K562 (cell line): ENCODE measurements around the gene MAP2. TPM values are rescaled to one million over a fixed set of nuclear protein-coding genes. Genes with fewer than 3 reads are reported as not detected.

Experiments
- ATAC-seq: fragments of 200-7000 bp; cut with Tn5 transposase; 3 replicates; pipeline ENCODE4 v1.9.1; 2020; ENCODE audit warnings: moderate library complexity
- BruUV-seq: library from RNA; stranded (reverse); fragments of 400-500 nt; replicated peaks from 2 replicates; lab custom pipeline; 2021; lab: Mats Ljungman, UMichigan
- CTCF ChIA-PET: fragments of 300-600 bp; formaldehyde crosslinking; extraction: SDS; loops from one replicate; lab custom pipeline; 2021; ENCODE audit warnings: low intra/inter-chr PET ratio; lab: Yijun Ruan, JAX
- POLR2A ChIA-PET: fragments of 300-600, 350-650 bp; sonication (Branson Sonifier 250); formaldehyde crosslinking; extraction: SDS; loops from one replicate; lab custom pipeline; 2021; ENCODE audit warnings: antibody characterized with exemption, inconsistent platforms; lab: Yijun Ruan, JAX
- DNase-seq, 4 experiments: peaks; one replicate each; pipeline versions ENCODE4 v3.0.0 to v3.0.0-alpha.2; 2011 to 2018; ENCODE audit warnings: low spot score in 3 of 4, mixed read lengths in 3 of 4; ENCODE audit errors: extremely low read depth in 1 of 4
- FAIRE-seq: peaks from 2 replicates; lab custom pipeline; 2011; peaks lifted over from hg19 to GRCh38; lab: Jason Lieb, UNC
- H2AFZ ChIP-seq: 2 replicates; pipeline ENCODE4 v1.6.0; 2011; ENCODE audit warnings: low read depth, low read length, control low read depth, inconsistent platforms
- H3K27ac ChIP-seq: fragments of 200-600 bp; 3 replicates; pipeline ENCODE4 v1.8.0; 2011; ENCODE audit warnings: low read depth, mild to moderate bottlenecking, control low read depth, inconsistent platforms, low read length, moderate library complexity, mixed read lengths; ENCODE audit errors: extremely low read depth
- H3K27me3 ChIP-seq, 2 experiments: fragments of 300-600 bp in 1 of 2; 2 replicates in 1 of 2; 3 replicates in 1 of 2; pipeline versions ENCODE4 v1.6.0 to v1.8.0; 2011; ENCODE audit warnings: inconsistent platforms in 2 of 2, low read length in 2 of 2, mild to moderate bottlenecking in 1 of 2, mixed read lengths in 1 of 2, moderate library complexity in 1 of 2; ENCODE audit not compliant: control insufficient read depth in 2 of 2, insufficient read depth in 2 of 2
- H3K36me3 ChIP-seq: fragments of 300-600 bp; 3 replicates; pipeline ENCODE4 v1.8.0; 2011; ENCODE audit warnings: mild to moderate bottlenecking, low read length, inconsistent platforms; ENCODE audit not compliant: control insufficient read depth, insufficient read depth
- H3K4me1 ChIP-seq, 2 experiments: fragments of 200-600 bp in 1 of 2; replicated peaks in 1 of 2; 2 replicates in 1 of 2; 3 replicates in 1 of 2; pipeline versions ENCODE4 v1.5.1 to v1.8.0; 2011; ENCODE audit warnings: inconsistent platforms in 2 of 2, low read length in 2 of 2, mild to moderate bottlenecking in 1 of 2, mixed read lengths in 1 of 2, moderate library complexity in 1 of 2; ENCODE audit not compliant: control insufficient read depth in 2 of 2, insufficient read depth in 2 of 2
- H3K4me2 ChIP-seq: 2 replicates; pipeline ENCODE4 v1.6.1; 2011; ENCODE audit warnings: low read length, control low read depth, inconsistent platforms, mixed read lengths; ENCODE audit not compliant: insufficient read depth
- H3K4me3 ChIP-seq: fragments of 200-600 bp; sonication (generic), shearing (Covaris generic); 2 replicates; pipeline ENCODE4 v1.5.1; 2016; ENCODE audit warnings: control low read depth, inconsistent platforms
- H3K79me2 ChIP-seq: fragments of 200-600 bp; 3 replicates; pipeline ENCODE4 v1.8.0; 2011; ENCODE audit warnings: low read length, inconsistent platforms; ENCODE audit not compliant: control insufficient read depth, insufficient read depth
- H3K9ac ChIP-seq, 2 experiments: 2 replicates each; pipeline versions ENCODE4 v1.6.0 to v1.6.1; 2011; ENCODE audit warnings: low read depth in 2 of 2, low read length in 2 of 2, control low read depth in 1 of 2, inconsistent platforms in 1 of 2, mild to moderate bottlenecking in 1 of 2, mixed read lengths in 1 of 2; ENCODE audit not compliant: insufficient read depth in 1 of 2
- H3K9me1 ChIP-seq: one replicate; pipeline ENCODE4 v1.6.0; 2011; ENCODE audit warnings: inconsistent platforms, mild to moderate bottlenecking, low read length, moderate library complexity; ENCODE audit not compliant: control insufficient read depth, insufficient read depth
- H3K9me3 ChIP-seq: replicated peaks from 2 replicates; pipeline ENCODE4 v1.5.1; 2011; ENCODE audit warnings: low read depth, low read length, inconsistent platforms; ENCODE audit not compliant: control insufficient read depth, insufficient read depth
- H4K20me1 ChIP-seq: replicated peaks from 2 replicates; pipeline ENCODE4 v1.6.1; 2011; ENCODE audit warnings: low read length, inconsistent platforms, mixed read lengths; ENCODE audit not compliant: control insufficient read depth, insufficient read depth
- ARID3B ChIP-seq: fragments of 250-450 bp; sonication (Bioruptor Pico); IDR thresholded peaks from 2 replicates; pipeline ENCODE4 v1.4.0; 2020; ENCODE audit warnings: borderline replicate concordance
- CCNT2 ChIP-seq: IDR thresholded peaks from 2 replicates; pipeline ENCODE4 v1.6.1; 2011; ENCODE audit warnings: borderline replicate concordance, low read depth, mild to moderate bottlenecking, moderate library complexity, mixed read lengths, low read length; ENCODE audit not compliant: insufficient read length; ENCODE audit errors: extremely low read depth
- E2F6 ChIP-seq, 2 experiments: IDR thresholded peaks; 2 replicates each; pipeline ENCODE4 v1.6.1; 2011; ENCODE audit warnings: borderline replicate concordance in 1 of 2, control low read depth in 1 of 2, low read depth in 1 of 2, low read length in 1 of 2, mild to moderate bottlenecking in 1 of 2, mixed read lengths in 1 of 2, moderate library complexity in 1 of 2; ENCODE audit not compliant: insufficient read depth in 1 of 2, insufficient read length in 1 of 2, poor library complexity in 1 of 2, severe bottlenecking in 1 of 2; ENCODE audit errors: extremely low read depth in 1 of 2
- ETV1 ChIP-seq: fragments of 450-650 bp; conservative IDR thresholded peaks from 2 replicates; pipeline ENCODE4 v1.6.1; 2016; ENCODE audit warnings: missing genetic modification characterization, control low read depth, low read depth, missing compliant biosample characterization
- GATAD2B ChIP-seq: fragments of 450-650 bp; IDR thresholded peaks from 2 replicates; pipeline ENCODE4 v1.6.1; 2017; ENCODE audit warnings: mild to moderate bottlenecking, borderline replicate concordance
- NR2F6 ChIP-seq: fragments of 450-650 bp; formaldehyde crosslinking; IDR thresholded peaks from 2 replicates; pipeline ENCODE4 v1.4.0; 2020; ENCODE audit warnings: mild to moderate bottlenecking
- PHB ChIP-seq: fragments of 250-450 bp; sonication (Bioruptor Pico); IDR thresholded peaks from 2 replicates; pipeline ENCODE4 v1.5.0; 2021
- RNF2 ChIP-seq: sonication (generic); IDR thresholded peaks from 2 replicates; pipeline ENCODE4 v1.6.1; 2016
- SIX5 ChIP-seq, 2 experiments: IDR thresholded peaks; 2 replicates each; pipeline ENCODE4 v1.6.1; 2011; ENCODE audit warnings: low read length in 2 of 2, borderline replicate concordance in 1 of 2, low read depth in 1 of 2, mild to moderate bottlenecking in 1 of 2, moderate library complexity in 1 of 2; ENCODE audit not compliant: insufficient read depth in 1 of 2
- SRSF7 ChIP-seq: fragments of 200-400 bp; formaldehyde crosslinking; optimal IDR thresholded peaks from 2 replicates; pipeline ENCODE3; 2017; ENCODE audit warnings: mild to moderate bottlenecking, low read depth, low read length
- ZNF41 ChIP-seq: fragments of 250-450 bp; sonication (Bioruptor Pico); conservative IDR thresholded peaks from 2 replicates; pipeline ENCODE4 v1.4.0; 2020; ENCODE audit warnings: mild to moderate bottlenecking
- ZNF589 ChIP-seq: fragments of 200-800 bp; sonication (Bioruptor generic); IDR thresholded peaks from 2 replicates; pipeline ENCODE4 v1.6.1; 2016; ENCODE audit warnings: low read depth, missing genetic modification characterization, missing compliant biosample characterization
- ZNF699 ChIP-seq: fragments of 250-450 bp; sonication (Bioruptor Pico); IDR thresholded peaks from 2 replicates; pipeline ENCODE4 v1.8.0; 2021; ENCODE audit warnings: mild to moderate bottlenecking, moderate library complexity; ENCODE audit not compliant: insufficient replicate concordance
- ZNF830 ChIP-seq: fragments of 250-450 bp; sonication (Bioruptor Pico); IDR thresholded peaks from 2 replicates; pipeline ENCODE4 v1.5.0; 2021; ENCODE audit warnings: mild to moderate bottlenecking
- WGBS: fragments of 100-300 bp; shearing (Covaris generic); methylation state at CpG from one replicate; pipeline ENCODE4 v1.1.6; 2016; ENCODE audit warnings: low coverage, mixed read lengths; ENCODE audit not compliant: insufficient coverage; ENCODE audit errors: missing lambda C conversion rate; 5-methylcytosine and 5-hydroxymethylcytosine counted together
- in situ Hi-C: fragments of 300-500 bp; cut with MboI; formaldehyde crosslinking; loops from 4 replicates; pipeline ENCODE4 v1.15.0; 2018; ENCODE audit warnings: inconsistent platforms, mixed read lengths
- intact Hi-C: fragments of 100-400 bp; cut with micrococcal nuclease; formaldehyde crosslinking; loops from 2 replicates; pipeline ENCODE4 v1.14.2; 2022
- polyA plus RNA-seq, 8 experiments: library from polyadenylated mRNA; depleted of rRNA in 4 of 8; stranded (reverse) in 5 of 8; unstranded in 3 of 8; fragments of >200 nt; fragmentation: Nextera tagmentation in 2 of 8; fragmentation: Illumina TruSeq in 1 of 8; extraction: Ambion mirVana in 2 of 8; extraction: Trizol in 1 of 8; gene quantifications; 2 replicates each; pipeline versions ENCODE4 v1.2.1 to v1.2.3, GENCODE V29; 2011 to 2014; ENCODE audit warnings: inconsistent platforms in 1 of 8, missing spikeins in 1 of 8
- total RNA-seq, 7 experiments: library from RNA; depleted of rRNA in 6 of 7; stranded (reverse); fragments of >200 nt in 6 of 7; fragmentation: Illumina TruSeq in 2 of 7; extraction: Trizol in 2 of 7; gene quantifications; 2 replicates each; pipeline versions ENCODE4 v1.2.1 to v1.2.3, GENCODE V29; 2011 to 2021; ENCODE audit warnings: low replicate concordance in 1 of 7

The MAP2 gene
- total and polyA plus RNA-seq, 9 of the 15 experiments (the other 6 are each of a cell fraction or from before 2014, with no cell fraction given): 0.13 TPM; not detected in 8

GRCh38 chr2:209753020-209753419 is 329.2 kb downstream of the MAP2 start:
- no peak for FAIRE-seq
- BruUV-seq: no TSS peak
- no peaks in the 10 kb centered on the region for H3K27me3 ChIP-seq
- TF ChIP-seq GATAD2B (no peak), ARID3B (CRISPR knock-in tag) (no peak), ETV1 (tag) (no peak), CCNT2 (no peak), E2F6 (IDR thresholded peaks at IDR 0.05; ENCODE audit: borderline replicate concordance in 1 of 2, extremely low read depth in 1 of 2, insufficient read depth in 1 of 2, insufficient read length in 1 of 2, low read depth in 1 of 2, low read length in 1 of 2, poor library complexity in 1 of 2, severe bottlenecking in 1 of 2) (no peak), RNF2 (no peak), ZNF41 (CRISPR knock-in tag) (no peak), PHB (CRISPR knock-in tag) (no peak), NR2F6 (CRISPR knock-in tag) (no peak), SRSF7 (no peak), SIX5 (IDR thresholded peaks at IDR 0.05; ENCODE audit: borderline replicate concordance in 1 of 2, insufficient read depth in 1 of 2, low read depth in 1 of 2, low read length in 2 of 2) (no peak), ZNF589 (CRISPR knock-in tag) (no peak), ZNF699 (CRISPR knock-in tag) (no peak), ZNF830 (no peak)

More at GRCh38 chr2:209753020-209753419, 329.2 kb downstream of the MAP2 start:
- Histone ChIP-seq H3K4me3 (no peak overlapping the region), H3K4me2 (no peak overlapping the region), H4K20me1 (no peaks in the 10 kb centered on the region), H3K4me1 (no peaks in the 10 kb centered on the region), H3K9me1 (no peaks in the 10 kb centered on the region), H3K27ac (no peak overlapping the region), H3K9ac (no peak overlapping the region), H3K9me3 (no peaks in the 10 kb centered on the region), H2AFZ (no peak overlapping the region), H3K36me3 (no peaks in the 10 kb centered on the region), H3K79me2 (no peaks in the 10 kb centered on the region)
- ChIA-PET CTCF (no interaction called here), POLR2A (no interaction called here)
- 0% methylated on average over 2 of the region's 3 CpGs for WGBS
- in situ Hi-C loops (no loop called here), intact Hi-C loops (no loop called here)
- ATAC-seq: no peak
- no peak for DNase-seq
